Measurements from ENCODE around the gene MYCBPAP. TPM values are rescaled to one million over a fixed set of nuclear protein-coding genes. Genes with fewer than 3 reads are reported as not detected.

The MYCBPAP gene
- total and polyA plus RNA-seq, 2 donors from 2014 or later = 0.72 to 2.9 TPM

DNA sequence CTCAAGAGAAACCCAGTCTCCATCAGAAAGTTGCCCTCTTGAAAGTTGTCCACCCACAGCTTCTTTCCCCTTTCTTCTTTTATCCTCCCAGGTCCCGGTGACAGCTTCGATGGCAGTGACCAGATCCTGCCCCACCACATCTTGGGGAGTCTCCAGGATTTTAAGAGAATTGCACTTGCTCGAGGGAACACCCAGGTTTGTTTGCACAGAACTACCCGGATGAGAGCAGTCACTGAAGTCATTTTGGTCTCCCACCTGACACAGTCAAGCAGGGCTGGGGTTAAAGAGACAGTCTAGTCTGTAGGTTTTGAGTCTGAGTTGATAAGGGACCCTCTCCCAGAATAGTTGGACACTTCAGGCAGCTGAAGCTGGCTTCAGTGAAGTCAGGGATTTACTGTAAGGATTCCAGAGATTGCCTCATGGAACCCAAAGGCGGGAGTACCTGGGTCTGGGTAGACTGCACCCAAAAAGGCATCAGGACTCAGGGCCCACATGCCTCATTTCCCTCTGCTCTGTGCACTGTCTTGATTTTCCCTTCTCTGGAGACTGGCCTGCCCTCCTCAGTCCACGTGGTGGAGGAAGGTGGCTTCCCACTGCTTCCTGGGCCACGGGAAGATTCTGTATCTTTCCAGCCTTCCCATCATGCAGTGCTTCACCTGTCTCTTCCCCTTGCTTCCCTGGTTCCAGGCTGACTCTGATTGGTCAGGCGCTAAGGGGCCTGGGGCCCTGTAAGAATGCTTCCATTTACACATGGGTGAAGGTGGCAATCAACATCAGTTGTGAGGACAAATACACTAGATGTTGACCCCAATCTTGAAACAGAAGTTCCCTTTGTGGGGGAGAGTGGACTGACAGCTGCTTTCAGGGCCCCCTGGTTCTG lies 9.5 kb downstream of the MYCBPAP start:
- FAIRE-seq (no peak), DNase-seq (peak in 1 of 5 donors; percentile 8)
- Histone ChIP-seq H3K4me3 (ENCODE audit: low read length in 3 of 3) (no peak overlapping the region), H3K36me3 (ENCODE audit: control insufficient read depth in 2 of 3, insufficient read depth in 3 of 3, low read length in 3 of 3) (no peaks in the 10 kb centered on the region), H3K9me3 (ENCODE audit: control insufficient read depth in 2 of 3, insufficient read depth in 1 of 3, low read length in 3 of 3) (no peaks in the 10 kb centered on the region), H3K27ac (ENCODE audit: low read depth in 2 of 2, low read length in 2 of 2) (no peak overlapping the region), H3K4me1 (ENCODE audit: control insufficient read depth in 2 of 3, insufficient read depth in 2 of 3, low read depth in 1 of 3, low read length in 3 of 3) (peaks cover 0 to 3% (median 0%) of the 10 kb centered on the region in 3 donors), H3K9ac (ENCODE audit: low read length in 3 of 3) (no peak overlapping the region), H3K27me3 (ENCODE audit: control insufficient read depth, insufficient read depth, low read length) (no peaks in the 10 kb centered on the region)
- TF ChIP-seq, protein P1, sequence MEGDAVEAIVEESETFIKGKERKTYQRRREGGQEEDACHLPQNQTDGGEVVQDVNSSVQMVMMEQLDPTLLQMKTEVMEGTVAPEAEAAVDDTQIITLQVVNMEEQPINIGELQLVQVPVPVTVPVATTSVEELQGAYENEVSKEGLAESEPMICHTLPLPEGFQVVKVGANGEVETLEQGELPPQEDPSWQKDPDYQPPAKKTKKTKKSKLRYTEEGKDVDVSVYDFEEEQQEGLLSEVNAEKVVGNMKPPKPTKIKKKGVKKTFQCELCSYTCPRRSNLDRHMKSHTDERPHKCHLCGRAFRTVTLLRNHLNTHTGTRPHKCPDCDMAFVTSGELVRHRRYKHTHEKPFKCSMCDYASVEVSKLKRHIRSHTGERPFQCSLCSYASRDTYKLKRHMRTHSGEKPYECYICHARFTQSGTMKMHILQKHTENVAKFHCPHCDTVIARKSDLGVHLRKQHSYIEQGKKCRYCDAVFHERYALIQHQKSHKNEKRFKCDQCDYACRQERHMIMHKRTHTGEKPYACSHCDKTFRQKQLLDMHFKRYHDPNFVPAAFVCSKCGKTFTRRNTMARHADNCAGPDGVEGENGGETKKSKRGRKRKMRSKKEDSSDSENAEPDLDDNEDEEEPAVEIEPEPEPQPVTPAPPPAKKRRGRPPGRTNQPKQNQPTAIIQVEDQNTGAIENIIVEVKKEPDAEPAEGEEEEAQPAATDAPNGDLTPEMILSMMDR (IDR thresholded peaks at IDR 0.05; ENCODE audit: borderline replicate concordance, extremely low read depth, insufficient read depth) = no peak
- intact Hi-C loops (cut with DNase I) = no loop called here

DNA sequence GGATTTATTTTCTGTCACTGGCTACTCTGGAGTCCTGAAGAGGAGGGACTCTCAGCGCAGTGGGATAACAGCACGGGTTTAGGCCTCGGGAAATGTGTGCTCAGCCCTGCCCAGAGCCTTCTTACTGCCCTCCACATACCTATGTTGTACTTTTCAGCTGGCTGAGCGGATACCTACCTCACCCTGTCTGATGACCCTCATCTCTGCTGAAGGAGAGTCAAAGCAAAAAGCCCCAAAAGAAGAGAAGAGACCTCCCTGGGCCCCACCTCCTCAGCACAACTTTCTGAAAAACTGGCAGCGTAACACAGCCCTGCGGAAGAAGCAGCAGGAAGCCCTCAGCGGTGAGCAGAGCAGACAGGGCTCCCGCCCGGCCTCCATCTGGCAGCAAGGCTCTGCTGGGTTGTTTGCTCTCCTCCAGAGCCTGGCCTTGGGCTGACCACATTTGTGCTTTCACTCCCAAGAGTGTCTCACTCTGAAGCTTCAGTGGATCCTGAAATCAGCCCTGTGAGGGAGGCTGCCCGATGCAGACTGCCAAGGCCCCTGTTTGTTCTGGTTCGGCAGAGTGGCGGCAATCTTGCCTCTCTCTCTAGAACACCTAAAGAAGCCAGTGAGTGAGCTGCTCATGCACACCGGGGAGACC lies 10.3 kb downstream of the MYCBPAP start:
- Histone ChIP-seq H3K9me3 (ENCODE audit: control insufficient read depth in 2 of 3, insufficient read depth in 1 of 3, low read length in 3 of 3) (no peaks in the 10 kb centered on the region), H3K9ac (ENCODE audit: low read length in 3 of 3) (no peak overlapping the region), H3K4me3 (ENCODE audit: low read length in 3 of 3) (no peak overlapping the region), H3K27me3 (ENCODE audit: control insufficient read depth, insufficient read depth, low read length) (no peaks in the 10 kb centered on the region), H3K36me3 (ENCODE audit: control insufficient read depth in 2 of 3, insufficient read depth in 3 of 3, low read length in 3 of 3) (no peaks in the 10 kb centered on the region), H3K27ac (ENCODE audit: low read depth in 2 of 2, low read length in 2 of 2) (no peak overlapping the region), H3K4me1 (ENCODE audit: control insufficient read depth in 2 of 3, insufficient read depth in 2 of 3, low read depth in 1 of 3, low read length in 3 of 3) (peaks cover 0 to 3% (median 0%) of the 10 kb centered on the region in 3 donors)
- DNase-seq = peak in 3 of 5 donors; percentile 44 to 65 (median 55)
- intact Hi-C loops (cut with DNase I) = no loop called here
- FAIRE-seq = no peak
- TF ChIP-seq, protein P1 (IDR thresholded peaks at IDR 0.05; ENCODE audit: borderline replicate concordance, extremely low read depth, insufficient read depth) = no peak

DNA sequence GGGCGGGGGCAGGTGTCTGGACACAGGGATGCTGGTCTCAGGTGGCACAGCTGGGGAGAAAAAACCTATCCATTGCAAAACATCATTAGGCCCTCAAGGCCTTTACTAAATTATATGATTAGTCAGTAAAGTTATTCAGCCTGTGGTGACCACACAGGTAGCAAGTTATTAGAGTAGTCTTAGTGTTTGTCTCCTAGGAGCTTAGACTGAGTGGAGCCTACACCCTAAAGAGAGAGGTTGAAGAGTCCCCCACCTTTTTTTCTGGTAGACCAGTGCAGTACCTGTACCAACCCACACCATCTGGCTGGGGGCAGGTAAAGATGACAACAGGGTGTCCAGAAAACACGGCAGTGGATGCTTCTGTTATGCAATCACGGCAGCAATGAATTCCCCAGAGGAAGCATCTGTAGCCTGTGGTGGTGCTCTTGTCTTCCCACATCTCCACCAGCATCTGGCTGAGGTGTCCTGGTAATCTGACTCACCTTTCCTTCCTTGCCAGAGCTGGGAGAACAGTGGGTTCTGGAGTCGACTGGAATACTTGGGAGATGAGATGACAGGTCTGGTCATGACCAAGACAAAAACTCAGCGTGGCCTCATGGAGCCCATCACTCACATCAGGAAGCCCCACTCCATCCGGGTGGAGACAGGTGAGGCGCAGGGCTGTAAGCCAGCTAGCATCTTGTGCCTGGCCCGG lies 11.0 kb downstream of the MYCBPAP start:
- no peak overlapping the region for H3K27ac ChIP-seq (ENCODE audit: low read depth in 2 of 2, low read length in 2 of 2)
- H3K9ac ChIP-seq (ENCODE audit: low read length in 3 of 3) = no peak overlapping the region
- no peaks in the 10 kb centered on the region for H3K36me3 ChIP-seq (ENCODE audit: control insufficient read depth in 2 of 3, insufficient read depth in 3 of 3, low read length in 3 of 3)
- intact Hi-C loops (cut with DNase I) = no loop called here
- TF ChIP-seq, protein P1 (IDR thresholded peaks at IDR 0.05; ENCODE audit: borderline replicate concordance, extremely low read depth, insufficient read depth) = no peak
- DNase-seq (no peak), FAIRE-seq (no peak)
- peaks cover 0 to 3% (median 0%) of the 10 kb centered on the region in 3 donors for H3K4me1 ChIP-seq (ENCODE audit: control insufficient read depth in 2 of 3, insufficient read depth in 2 of 3, low read depth in 1 of 3, low read length in 3 of 3)
- H3K9me3 ChIP-seq (ENCODE audit: control insufficient read depth in 2 of 3, insufficient read depth in 1 of 3, low read length in 3 of 3) = no peaks in the 10 kb centered on the region
- no peaks in the 10 kb centered on the region for H3K27me3 ChIP-seq (ENCODE audit: control insufficient read depth, insufficient read depth, low read length)
- H3K4me3 ChIP-seq (ENCODE audit: low read length in 3 of 3) = no peak overlapping the region

All from kidney (tissue), 14 donors.